GM21723 (cell line): ENCODE measurements around the gene IQSEC1.

Source experiments
- ATAC-seq: cut with Tn5 transposase; IDR thresholded peaks from one replicate; pipeline ENCODE4 v1.9.1; 2021; ENCODE audit warnings: mild to moderate bottlenecking, moderate library complexity; ENCODE audit not compliant: unreplicated experiment

Gene IQSEC1

DNA sequence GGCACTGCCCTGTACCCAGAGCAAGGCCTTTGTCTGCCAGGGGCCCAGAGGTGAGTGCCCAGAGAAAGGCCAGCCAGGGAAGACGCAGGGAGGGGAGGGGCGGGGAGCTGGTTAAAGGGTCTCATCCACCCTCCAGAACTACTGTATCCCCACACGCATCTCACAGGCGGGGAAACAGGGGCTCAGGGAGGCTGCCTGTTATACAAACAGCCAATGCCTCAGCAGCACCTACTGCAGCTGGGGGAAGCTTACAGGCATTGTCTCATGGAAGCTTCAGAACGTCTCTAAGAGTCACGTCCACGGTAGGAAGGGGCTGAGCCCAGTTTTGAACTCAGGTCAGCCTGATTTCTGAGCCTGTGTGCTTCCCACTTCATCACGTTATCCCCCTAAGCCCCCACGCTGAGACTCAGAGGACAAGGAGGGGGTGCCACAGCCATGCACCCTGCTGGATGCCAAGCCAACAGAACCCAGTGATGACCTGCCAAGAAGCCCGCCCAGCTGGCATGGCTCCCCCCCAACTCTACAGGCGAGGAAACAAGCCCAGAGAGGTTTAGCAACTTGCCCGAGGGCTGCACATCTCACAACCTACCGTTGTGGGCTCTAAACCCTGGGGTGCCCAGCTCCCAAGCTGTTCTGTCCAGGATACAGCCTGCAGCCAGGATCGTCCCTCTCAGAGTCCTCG lies 54.5 kb downstream of the IQSEC1 start:
- no peak for ATAC-seq

DNA sequence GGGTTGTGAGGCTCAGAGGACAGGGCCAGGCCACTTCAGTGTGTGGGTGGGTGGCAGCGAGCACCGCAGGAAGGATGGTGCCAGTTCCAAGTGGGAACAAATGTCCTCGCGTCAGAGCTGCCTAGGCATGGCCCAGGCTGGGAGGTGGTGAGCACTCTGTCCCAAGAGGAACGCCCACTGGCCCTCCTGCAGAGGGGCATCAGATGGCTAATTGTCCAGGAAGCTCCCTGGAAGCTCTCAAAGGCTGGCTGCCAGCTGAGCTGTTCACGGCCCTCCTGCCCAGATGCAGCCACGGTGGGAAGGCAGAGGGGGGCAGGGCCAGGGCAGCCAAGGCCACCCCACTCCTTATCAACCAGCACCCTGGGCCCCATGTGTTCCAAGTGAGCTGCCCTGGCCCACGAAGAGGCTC lies 55.2 kb downstream of the IQSEC1 start:
- ATAC-seq: no peak

GRCh38 chr3:13017361-13018042 lies 55.7 kb downstream of the IQSEC1 start:
- ATAC-seq: no peak

DNA sequence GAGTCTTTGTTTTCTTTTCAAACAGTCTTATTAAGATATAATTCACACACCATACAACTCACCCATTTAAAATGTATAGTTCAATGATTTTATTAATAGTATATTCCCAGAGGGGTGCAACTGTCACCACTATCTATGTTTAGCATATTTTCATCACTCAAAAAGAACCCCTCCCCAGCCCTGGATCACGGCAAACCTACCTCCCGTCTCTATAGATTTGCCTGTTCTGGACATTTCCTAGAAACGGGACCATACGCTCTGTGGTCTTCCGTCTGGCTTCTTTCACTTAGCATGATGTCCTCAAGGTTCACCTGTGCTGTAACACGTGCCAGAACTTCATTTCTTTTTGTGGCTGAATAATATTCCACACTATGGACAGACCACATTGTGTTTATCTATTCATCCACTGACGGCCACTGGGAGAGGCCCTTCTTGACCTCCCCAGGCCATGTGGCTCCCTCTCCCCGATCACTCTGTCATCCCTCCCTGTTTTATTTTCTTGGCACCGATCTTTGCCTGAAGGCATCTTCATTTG lies 56.4 kb downstream of the IQSEC1 start:
- ATAC-seq: no peak

DNA sequence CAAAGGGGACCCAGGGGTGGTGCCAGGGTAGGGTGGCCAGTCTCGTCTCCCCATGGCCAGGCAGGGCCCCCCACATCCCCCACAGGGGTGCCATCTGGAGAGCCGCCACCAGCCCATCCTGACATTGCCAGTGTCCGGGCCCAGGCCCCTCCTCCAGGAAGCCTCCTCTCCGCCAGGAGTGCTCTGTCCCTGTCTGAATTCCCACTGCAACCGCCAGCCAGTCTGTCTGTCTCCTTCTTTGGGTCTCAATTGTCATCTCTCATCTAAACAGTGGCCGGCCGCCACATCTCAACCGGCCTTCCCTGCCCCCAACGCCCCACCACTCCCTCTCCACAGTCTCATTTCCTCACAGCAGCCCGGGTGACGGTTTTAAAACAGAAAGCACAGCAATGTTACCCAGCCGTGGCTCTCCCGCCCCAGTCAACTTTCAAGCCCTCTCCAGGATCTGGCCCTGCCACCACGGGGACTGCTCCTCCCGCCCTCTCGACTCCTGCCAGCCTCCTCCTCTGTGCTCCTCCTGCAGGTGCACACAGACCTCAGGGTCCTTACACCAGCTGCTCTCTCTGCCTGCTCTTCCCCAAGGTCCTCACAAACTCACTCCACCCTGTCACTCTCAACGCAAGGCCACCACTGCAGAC lies 57.0 kb downstream of the IQSEC1 start:
- peak; percentile 39 for ATAC-seq

GRCh38 chr3:13015286-13016082 lies 57.7 kb downstream of the IQSEC1 start:
- ATAC-seq: peak; percentile 18

- no peak for ATAC-seq
Observed at GRCh38 chr3:13014755-13015285, 58.4 kb downstream of the IQSEC1 start.

DNA sequence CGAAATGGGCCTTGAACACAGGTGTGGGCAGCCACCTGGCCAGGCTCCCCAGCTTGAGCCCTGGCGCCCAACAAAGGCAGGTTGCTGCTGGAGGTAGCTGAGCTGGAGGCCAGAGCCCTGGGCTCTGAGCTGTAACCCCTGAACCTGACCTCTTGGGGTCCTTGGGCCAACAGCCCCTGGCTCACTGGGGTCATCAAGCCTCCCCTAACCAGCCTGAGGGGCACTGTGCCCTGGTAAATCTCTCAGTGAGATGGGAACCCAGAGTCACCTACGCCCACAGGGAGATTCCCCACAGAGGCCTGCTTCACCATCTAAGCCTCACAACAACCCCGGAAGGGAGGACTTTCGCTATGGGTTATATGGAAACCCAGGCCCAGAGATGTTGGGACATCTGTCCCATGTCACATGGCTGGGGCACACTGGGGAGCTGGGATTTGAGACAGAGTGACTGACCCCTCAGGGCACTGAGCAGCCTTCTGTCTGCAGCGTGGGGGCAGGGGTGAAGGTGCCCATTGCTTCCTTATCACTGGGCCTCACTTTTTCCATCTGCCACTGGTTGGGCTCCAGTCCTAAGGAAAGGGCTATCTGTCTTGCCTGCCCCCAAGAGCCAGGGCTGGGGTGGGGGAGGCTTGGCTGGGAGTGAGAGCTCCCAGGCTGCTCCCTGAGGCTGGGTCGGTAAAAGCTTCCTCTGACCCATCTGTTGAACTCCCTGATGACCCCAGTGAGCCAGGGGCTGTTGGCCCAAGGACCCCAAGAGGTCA lies 59.1 kb downstream of the IQSEC1 start:
- no peak for ATAC-seq

- no peak for ATAC-seq
Observed at GRCh38 chr3:13013566-13013965, 59.7 kb downstream of the IQSEC1 start.

- ATAC-seq: no peak
Observed at GRCh38 chr3:13013151-13013561, 60.1 kb downstream of the IQSEC1 start.

- peak; percentile 37 for ATAC-seq
Observed at GRCh38 chr3:13012221-13012691, 61.0 kb downstream of the IQSEC1 start.

- ATAC-seq: peak; percentile 51
Observed at GRCh38 chr3:13011573-13012220, 61.5 kb downstream of the IQSEC1 start.

GRCh38 chr3:13010780-13011572 lies 62.3 kb downstream of the IQSEC1 start:
- ATAC-seq: no peak

- ATAC-seq: no peak
Observed at GRCh38 chr3:13009946-13010315, 63.3 kb downstream of the IQSEC1 start.

GRCh38 chr3:13009132-13009945 lies 63.9 kb downstream of the IQSEC1 start:
- ATAC-seq: peak; percentile 19

- ATAC-seq: no peak
Observed at GRCh38 chr3:13008155-13008995, 64.9 kb downstream of the IQSEC1 start.
